GM12892 (cell line): ENCODE measurements around the gene ACTL6B. TPM values are rescaled to one million over a fixed set of nuclear protein-coding genes. Genes with fewer than 3 reads are reported as not detected.
A peak's percentile ranks its signal among the peaks of the same experiment; 100 is the strongest.
"Not testable (repeated sequence)": the region's sequence is repeated elsewhere in the genome, so short reads cannot be mapped to it uniquely, and the experiment has no call there.

Experiments
- DNase-seq: peaks from one replicate; pipeline ENCODE4 v3.0.0; 2011; ENCODE audit not compliant: insufficient read length
- FAIRE-seq: peaks from 2 replicates; lab custom pipeline; 2011; peaks lifted over from hg19 to GRCh38; lab: Jason Lieb, UNC
- POLR2A ChIP-seq: IDR thresholded peaks from 2 replicates; pipeline ENCODE4 v1.6.1; 2011; ENCODE audit warnings: low read depth, low read length, control low read depth
- POLR2AphosphoS5 ChIP-seq: IDR thresholded peaks from 2 replicates; pipeline ENCODE4 v1.6.1; 2011; ENCODE audit warnings: low read depth, low read length, control low read depth
- TAF1 ChIP-seq: IDR thresholded peaks from 2 replicates; pipeline ENCODE4 v1.6.1; 2011; ENCODE audit warnings: low read depth, mild to moderate bottlenecking, control low read depth, low read length, borderline replicate concordance
- polyA plus RNA-seq: library from polyadenylated mRNA; unstranded; fragments of >200 nt; gene quantifications from one replicate; pipeline ENCODE4 v1.2.1, GENCODE V29; 2012; ENCODE audit warnings: missing spikeins, inconsistent platforms; ENCODE audit not compliant: missing spikeins

The ACTL6B gene
- polyA plus RNA-seq, result not detected

DNA sequence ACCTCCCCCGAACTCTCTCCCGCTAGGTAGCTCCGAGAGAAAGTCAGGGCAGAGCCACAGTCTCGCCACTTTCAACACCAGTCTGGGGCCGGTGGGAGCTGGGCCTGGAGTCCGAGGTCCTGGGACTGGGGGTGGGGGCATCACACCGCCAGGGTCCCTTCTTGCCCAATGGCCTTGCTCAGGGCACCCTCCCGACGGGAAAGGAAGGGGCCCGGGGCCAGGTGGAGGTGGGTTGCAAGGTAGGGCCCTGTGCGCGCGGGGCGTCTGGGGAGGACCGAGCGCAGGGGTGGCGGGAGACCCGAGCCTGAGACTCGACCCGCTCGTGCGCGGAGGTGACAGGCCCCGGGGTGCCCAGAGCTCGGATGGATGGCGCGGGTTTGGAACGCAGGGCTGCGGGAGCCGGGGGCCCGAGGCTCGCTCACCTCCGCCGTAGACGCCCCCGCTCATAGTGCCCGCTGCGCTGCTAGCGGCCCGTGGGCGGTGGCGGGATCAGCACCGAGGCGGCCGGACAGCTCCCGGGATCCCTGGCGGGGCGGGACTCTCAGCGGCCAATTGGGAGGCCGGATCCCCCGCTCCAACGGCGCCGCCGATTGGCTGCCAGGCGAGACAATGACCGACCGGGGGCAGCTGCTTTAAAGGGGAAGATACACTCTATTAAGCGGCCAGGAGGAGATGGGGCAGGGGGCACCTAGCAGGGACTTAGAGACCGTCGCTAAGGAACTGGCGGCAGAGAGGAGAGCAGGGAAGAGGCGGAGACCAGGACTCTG lies at the start of gene ACTL6B:
TSS of gene ACTL6B (minus strand) at position 541 of the 767 bp plus-strand sequence. CDS start at position 447, 94 bp downstream.
- FAIRE-seq (no peak), DNase-seq (no peak)
- TF ChIP-seq POLR2AphosphoS5, result no peak
- no peak for TF ChIP-seq TAF1
- no peak for TF ChIP-seq POLR2A

DNA sequence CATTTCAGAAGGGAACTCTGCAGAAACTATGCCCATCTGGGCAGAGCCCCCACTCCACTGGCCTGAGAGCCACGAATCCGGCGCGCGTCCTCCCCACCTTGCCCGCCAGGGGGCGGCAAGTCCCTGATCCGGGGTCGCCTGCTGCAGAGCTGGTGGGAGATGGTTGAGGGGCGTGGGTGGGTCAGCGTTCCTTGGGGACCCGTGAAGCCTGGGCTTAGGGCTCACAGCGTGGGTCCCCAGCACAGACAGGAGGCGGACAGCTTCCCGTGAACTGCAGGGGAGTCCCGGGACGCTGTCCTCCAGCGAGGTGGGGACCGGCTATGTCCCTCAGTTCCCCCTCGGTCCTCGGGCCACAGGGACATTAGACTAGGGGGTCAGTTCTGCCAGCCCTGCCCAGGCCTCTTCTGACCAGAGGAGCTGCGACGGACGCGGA lies 49.1 kb upstream of the ACTL6B start:
- DNase-seq, result peak; percentile 91
- FAIRE-seq, result no peak
- TF ChIP-seq POLR2A, result no peak
- no peak for TF ChIP-seq TAF1
- TF ChIP-seq POLR2AphosphoS5, result peak; percentile 12; the same call in 1 of the 2 replicates

DNA sequence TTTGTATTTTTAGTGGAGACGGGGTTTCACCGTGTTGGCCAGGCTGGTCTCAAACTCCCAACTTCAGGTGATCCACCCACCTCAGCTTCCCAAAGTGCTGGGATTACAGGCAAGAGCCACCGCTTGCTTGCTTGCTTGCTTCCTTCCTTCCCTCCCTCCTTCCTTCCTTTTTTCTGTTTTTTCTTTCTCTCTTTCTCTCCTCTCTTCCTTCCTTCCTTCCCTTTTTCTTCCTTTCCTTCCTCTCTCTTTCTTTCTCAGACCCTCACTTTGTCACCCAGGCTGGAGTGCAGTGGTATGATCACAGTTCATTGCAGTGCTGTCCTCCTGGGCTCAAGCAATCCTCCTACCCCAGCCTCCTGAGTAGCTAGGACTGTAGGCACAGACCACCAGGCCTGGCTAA lies 44.8 kb upstream of the ACTL6B start:
- not testable (repeated sequence) for DNase-seq, FAIRE-seq

DNA sequence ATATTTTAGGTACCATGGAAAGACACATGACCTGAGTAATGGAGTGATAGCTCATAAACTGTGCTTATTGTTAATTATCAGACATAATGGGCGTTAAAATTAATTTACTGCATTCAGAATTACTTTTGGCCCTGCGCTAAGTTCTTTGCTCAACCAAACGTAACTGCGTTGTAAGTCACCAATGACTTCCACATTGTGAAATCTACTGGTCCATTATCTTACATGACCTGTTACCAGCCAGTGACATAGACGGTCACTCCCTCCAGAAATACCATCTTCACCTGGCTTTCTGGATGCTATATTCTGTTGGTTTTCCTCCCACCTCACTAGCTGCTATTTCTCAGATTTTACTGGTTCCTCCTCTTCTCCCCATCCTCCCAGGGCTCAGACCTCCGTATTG lies 42.8 kb upstream of the ACTL6B start:
- no peak for FAIRE-seq

DNA sequence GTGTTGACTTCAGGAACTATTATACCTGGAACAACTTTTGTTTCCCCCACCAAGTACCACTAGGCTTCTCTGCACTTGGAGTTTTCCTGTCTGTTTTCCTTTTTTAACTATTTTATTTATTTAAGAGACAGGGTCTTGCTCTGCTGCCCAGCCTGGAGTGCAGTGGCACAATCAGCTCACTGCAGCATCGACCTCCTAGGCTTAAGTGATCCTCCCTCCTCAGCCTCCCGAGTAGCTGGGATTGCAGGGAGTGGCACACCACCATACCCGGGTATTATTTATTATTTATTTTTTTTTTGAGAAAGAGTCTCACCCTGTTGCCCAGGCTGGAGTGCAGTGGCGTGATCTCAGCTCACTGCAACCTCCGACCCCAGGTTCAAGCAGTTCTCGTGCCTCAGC lies 39.9 kb upstream of the ACTL6B start:
- FAIRE-seq, result no peak
- TF ChIP-seq TAF1 (no peak), POLR2A (no peak), POLR2AphosphoS5 (no peak)
- DNase-seq, result no peak

More for the DNA sequence above, 42.8 kb upstream of the ACTL6B start:
- no peak for DNase-seq
- TF ChIP-seq POLR2A (no peak), TAF1 (no peak), POLR2AphosphoS5 (no peak)

DNA sequence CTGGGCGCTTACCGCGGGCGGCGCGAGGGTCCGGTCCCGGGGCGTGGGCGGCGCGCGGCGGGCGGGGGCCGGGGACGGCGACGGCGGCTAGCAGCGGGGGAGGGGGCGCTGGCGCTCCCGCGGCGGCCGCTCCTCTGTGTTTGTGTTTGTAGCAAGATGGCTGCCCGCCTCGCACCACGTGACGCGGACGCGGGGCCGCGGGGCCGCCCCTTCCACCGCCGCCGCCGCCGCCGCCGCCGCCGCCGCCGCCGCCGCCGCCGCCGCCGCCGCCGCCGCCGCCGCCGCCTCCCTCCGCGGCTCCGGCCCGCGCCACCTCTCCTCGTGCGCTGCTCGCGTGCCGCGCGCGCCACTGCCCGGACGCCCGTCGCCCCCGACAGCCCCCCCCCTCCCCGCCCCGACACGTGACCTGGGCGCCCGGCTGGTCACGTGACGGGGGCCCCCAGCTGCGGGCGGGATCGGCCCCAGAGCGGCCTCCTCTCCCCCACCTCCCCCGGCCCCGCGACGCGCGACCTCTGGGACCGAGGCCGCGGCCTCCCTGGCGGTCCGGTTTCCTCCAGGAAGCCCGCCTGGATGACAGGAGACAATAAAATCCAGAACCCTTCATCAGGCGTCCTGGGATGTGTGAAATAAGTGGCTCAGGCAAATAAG lies 38.0 kb upstream of the ACTL6B start, which contains the start of gene GIGYF1:
TSS of gene GIGYF1 (minus strand) at position 153 of the 648 bp plus-strand sequence. CDS start 6,012 bp downstream, outside the sequence.
- TF ChIP-seq POLR2AphosphoS5, result no peak
- TF ChIP-seq POLR2A, result no peak
- no peak for TF ChIP-seq TAF1
- DNase-seq, result peak; percentile 87
- FAIRE-seq, result no peak

DNA sequence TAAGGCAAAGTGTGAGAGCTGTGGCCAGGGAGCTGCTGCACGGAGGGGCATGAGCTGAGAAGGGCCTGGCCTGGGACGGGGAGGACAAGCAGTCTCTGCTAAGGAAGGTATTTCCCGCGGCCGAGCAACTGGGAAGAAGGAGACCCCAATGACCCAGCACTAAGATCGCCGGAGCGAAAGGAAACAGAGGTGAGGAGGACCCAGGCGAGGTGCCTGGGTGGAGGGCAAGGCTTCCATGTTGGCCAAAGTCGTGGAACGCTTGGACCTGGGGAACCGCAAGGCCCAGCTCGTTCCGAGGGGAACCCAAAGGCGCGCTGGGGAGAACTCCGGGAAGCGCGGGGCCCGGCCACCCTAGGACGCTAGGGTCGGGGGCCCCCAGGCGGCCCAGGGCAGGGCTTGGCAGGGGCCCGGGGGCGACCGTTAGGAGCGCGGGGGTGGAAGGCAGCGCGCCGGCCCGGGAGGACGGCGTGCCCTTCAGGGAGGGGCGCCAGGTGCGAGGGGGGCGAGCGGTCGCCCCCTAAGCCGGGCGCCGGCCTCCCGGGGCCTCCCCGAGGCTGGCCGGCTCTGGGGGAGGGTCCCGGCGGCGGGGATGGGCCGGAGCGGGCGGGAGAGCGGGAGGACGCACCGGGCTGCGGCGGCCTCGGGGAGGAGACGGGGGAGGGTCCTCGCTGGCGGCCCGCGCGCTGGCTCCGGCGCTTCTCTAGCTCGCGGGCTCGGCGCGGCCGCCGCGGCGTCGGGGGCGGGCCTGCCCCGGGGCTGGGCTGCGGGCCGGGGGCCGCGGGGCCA lies 37.3 kb upstream of the ACTL6B start:
- TF ChIP-seq POLR2A (no peak), TAF1 (no peak), POLR2AphosphoS5 (no peak)
- FAIRE-seq (no peak), DNase-seq (peak; percentile 37)

DNA sequence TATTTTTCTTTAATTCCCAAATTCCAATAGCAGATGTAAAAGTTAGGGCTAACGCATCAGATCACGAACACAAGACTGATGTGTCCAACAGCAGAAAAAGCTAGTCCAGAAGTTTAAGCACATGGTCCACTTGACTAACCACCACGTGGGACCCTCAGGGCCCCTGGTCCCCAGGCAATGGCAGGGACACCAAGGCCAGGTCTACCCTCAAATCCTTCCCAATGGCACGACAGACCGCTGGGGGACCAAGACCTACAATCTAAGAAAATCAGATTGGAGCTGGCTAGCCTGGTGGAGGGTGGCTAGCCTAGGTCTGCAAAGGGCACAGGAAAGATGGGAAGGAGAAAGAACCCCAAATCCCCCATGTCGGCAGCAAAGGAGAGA lies 36.3 kb upstream of the ACTL6B start:
- peak; percentile 8 for DNase-seq
- TF ChIP-seq TAF1 (no peak), POLR2AphosphoS5 (no peak), POLR2A (no peak)
- FAIRE-seq, result peak; percentile 38

DNA sequence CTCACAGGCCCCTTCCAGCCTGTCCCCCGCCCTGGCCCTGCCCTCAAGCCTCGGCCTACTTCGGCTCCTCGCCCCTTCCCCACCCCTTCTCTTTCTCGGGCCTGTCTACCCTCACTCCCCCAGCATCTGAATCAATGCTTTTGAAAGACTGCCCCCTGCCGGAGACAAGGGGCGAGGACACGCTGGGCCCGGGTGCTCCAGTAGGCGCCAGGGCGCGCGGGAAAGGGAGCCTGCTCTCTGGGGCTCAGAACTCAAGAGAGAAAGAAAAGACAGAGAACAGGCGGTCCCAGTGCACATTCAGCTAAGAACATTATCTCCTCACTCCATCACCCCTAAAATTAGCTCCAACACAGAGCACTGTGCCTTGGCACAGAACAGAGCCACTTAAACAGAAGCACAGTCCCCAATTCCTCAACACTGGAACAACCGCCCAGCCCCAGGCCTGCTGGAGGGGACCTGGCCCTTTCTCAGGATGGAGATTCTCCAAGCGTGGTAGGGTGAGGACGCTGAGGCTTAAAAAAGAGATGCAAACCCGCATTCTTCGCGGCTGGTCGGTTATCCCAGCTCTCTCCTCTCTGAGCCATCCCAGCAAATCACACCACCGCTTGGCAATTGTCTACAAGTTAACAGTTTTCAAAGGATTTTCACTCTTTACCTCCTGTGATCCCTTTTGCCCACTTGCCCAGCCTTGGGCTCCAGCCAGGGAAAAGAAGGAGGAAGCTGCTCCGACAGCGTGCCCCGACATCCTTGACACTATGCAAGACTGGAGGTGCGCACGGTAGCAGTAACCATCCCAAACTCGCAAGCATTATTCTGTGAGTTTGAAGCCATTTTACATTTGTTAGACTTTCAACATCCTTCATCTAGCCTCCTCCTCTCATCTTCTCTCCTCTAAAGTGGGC lies 35.7 kb upstream of the ACTL6B start:
- FAIRE-seq (peak; percentile 95), DNase-seq (peak; percentile 89)
- TF ChIP-seq POLR2AphosphoS5 (no peak), POLR2A (no peak), TAF1 (no peak)
